ENCODE measurements around the gene MIOS.
A peak's percentile ranks its signal among the peaks of the same experiment; 100 is the strongest.

Gene MIOS

GRCh38 chr7:7618410-7618809, 51.7 kb downstream of the MIOS start:
- H3K4me1 ChIP-seq (ENCODE audit: control insufficient read depth, insufficient read depth, low read length), result no peaks in the 10 kb centered on the region
- no peak overlapping the region for H3K9ac ChIP-seq (ENCODE audit: low read length)
- no peak overlapping the region for H3K4me3 ChIP-seq (ENCODE audit: low read depth, low read length)
- no peak overlapping the region for H3K27ac ChIP-seq (ENCODE audit: low read depth, low read length)
- no peaks in the 10 kb centered on the region for H3K9me3 ChIP-seq (ENCODE audit: control insufficient read depth, insufficient read depth, low read depth, low read length)
- H3K36me3 ChIP-seq (ENCODE audit: control insufficient read depth, insufficient read depth, low read length), result no peaks in the 10 kb centered on the region
- no peaks in the 10 kb centered on the region for H3K27me3 ChIP-seq (ENCODE audit: control insufficient read depth, insufficient read depth, low read length)

GRCh38 chr7:7620236-7620635, 53.6 kb downstream of the MIOS start:
- Histone ChIP-seq H3K4me1 (ENCODE audit: control insufficient read depth, insufficient read depth, low read length) (no peaks in the 10 kb centered on the region), H3K9ac (ENCODE audit: low read length) (no peak overlapping the region), H3K9me3 (ENCODE audit: control insufficient read depth, insufficient read depth, low read depth, low read length) (no peaks in the 10 kb centered on the region), H3K27me3 (ENCODE audit: control insufficient read depth, insufficient read depth, low read length) (no peaks in the 10 kb centered on the region), H3K27ac (ENCODE audit: low read depth, low read length) (no peak overlapping the region), H3K4me3 (ENCODE audit: low read depth, low read length) (no peak overlapping the region), H3K36me3 (ENCODE audit: control insufficient read depth, insufficient read depth, low read length) (no peaks in the 10 kb centered on the region)

GRCh38 chr7:7620644-7621210, 54.0 kb downstream of the MIOS start:
- Histone ChIP-seq H3K4me1 (ENCODE audit: control insufficient read depth, insufficient read depth, low read length) (no peaks in the 10 kb centered on the region), H3K36me3 (ENCODE audit: control insufficient read depth, insufficient read depth, low read length) (no peaks in the 10 kb centered on the region), H3K9ac (ENCODE audit: low read length) (no peak overlapping the region), H3K9me3 (ENCODE audit: control insufficient read depth, insufficient read depth, low read depth, low read length) (peaks cover 1% of the 10 kb centered on the region; the same call in 1 of the 2 replicates), H3K27me3 (ENCODE audit: control insufficient read depth, insufficient read depth, low read length) (no peaks in the 10 kb centered on the region), H3K27ac (ENCODE audit: low read depth, low read length) (no peak overlapping the region), H3K4me3 (ENCODE audit: low read depth, low read length) (no peak overlapping the region)

- Histone ChIP-seq H3K4me3 (ENCODE audit: low read depth, low read length) (no peak overlapping the region), H3K36me3 (ENCODE audit: control insufficient read depth, insufficient read depth, low read length) (no peaks in the 10 kb centered on the region; the same call in none of the 2 replicates), H3K9ac (ENCODE audit: low read length) (no peak overlapping the region), H3K9me3 (ENCODE audit: control insufficient read depth, insufficient read depth, low read depth, low read length) (peaks cover 28% of the 10 kb centered on the region), H3K27ac (ENCODE audit: low read depth, low read length) (no peak overlapping the region), H3K27me3 (ENCODE audit: control insufficient read depth, insufficient read depth, low read length) (no peaks in the 10 kb centered on the region), H3K4me1 (ENCODE audit: control insufficient read depth, insufficient read depth, low read length) (no peaks in the 10 kb centered on the region)
Measured at GRCh38 chr7:7628476-7628875, 61.8 kb downstream of the MIOS start.

- Histone ChIP-seq H3K9ac (ENCODE audit: low read length) (no peak overlapping the region), H3K4me3 (ENCODE audit: low read depth, low read length) (no peak overlapping the region), H3K9me3 (ENCODE audit: control insufficient read depth, insufficient read depth, low read depth, low read length) (peaks cover 27% of the 10 kb centered on the region), H3K27me3 (ENCODE audit: control insufficient read depth, insufficient read depth, low read length) (no peaks in the 10 kb centered on the region), H3K4me1 (ENCODE audit: control insufficient read depth, insufficient read depth, low read length) (no peaks in the 10 kb centered on the region), H3K36me3 (ENCODE audit: control insufficient read depth, insufficient read depth, low read length) (peaks cover 6% of the 10 kb centered on the region), H3K27ac (ENCODE audit: low read depth, low read length) (no peak overlapping the region)
Measured at GRCh38 chr7:7630626-7631329, 64.1 kb downstream of the MIOS start.

DNA sequence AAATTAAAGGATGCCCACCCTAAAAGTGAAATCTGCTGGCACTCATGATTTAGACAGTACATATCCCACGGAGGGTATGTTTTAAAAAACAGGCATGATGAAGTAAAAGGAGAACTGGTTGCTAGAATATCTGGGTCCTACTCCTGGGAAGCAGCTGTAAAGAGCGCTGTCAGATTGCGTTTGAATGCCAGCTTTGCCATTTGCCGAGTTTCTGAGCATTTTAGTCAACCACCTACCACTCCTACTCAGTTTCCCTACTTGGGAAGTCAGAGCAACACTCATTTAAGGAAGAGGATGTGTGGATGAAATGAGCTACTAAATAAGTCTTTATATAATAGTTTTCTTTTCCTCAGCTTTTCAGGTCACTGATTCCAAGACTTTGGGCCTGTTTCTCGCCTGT, 72.7 kb downstream of the MIOS start:
- H3K9me3 ChIP-seq (ENCODE audit: control insufficient read depth, insufficient read depth, low read depth, low read length), result no peaks in the 10 kb centered on the region
- H3K27me3 ChIP-seq (ENCODE audit: control insufficient read depth, insufficient read depth, low read length), result no peaks in the 10 kb centered on the region
- peak overlapping the region; percentile 85 for H3K4me3 ChIP-seq (ENCODE audit: low read depth, low read length)
- H3K36me3 ChIP-seq (ENCODE audit: control insufficient read depth, insufficient read depth, low read length), result peaks cover 22% of the 10 kb centered on the region
- peak overlapping the region; percentile 75; the same call in 1 of the 2 replicates for H3K27ac ChIP-seq (ENCODE audit: low read depth, low read length)
- peak overlapping the region; percentile 97 for H3K9ac ChIP-seq (ENCODE audit: low read length)
- H3K4me1 ChIP-seq (ENCODE audit: control insufficient read depth, insufficient read depth, low read length), result peaks cover 10% of the 10 kb centered on the region; the same call in 1 of the 2 replicates

DNA sequence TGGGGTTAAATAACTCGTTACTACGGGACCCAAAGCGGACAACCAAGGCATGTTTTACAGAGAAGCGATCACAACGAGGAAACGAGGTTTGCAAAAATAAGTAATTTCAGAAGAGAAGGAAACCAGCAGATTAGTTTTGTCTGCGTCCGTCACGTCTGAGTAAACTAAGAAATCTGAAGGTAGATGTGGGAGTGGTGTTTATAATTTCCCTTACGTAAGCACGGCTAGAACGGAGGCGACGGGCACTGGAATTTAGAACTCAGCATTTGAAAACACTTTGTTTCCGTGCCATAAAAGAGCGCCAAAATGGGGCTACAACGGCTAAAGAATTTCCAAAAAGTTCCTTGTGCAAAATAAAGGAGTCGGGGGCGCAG, 73.2 kb downstream of the MIOS start:
- Histone ChIP-seq H3K9ac (ENCODE audit: low read length) (peak overlapping the region; percentile 97), H3K27ac (ENCODE audit: low read depth, low read length) (peak overlapping the region; percentile 75), H3K4me1 (ENCODE audit: control insufficient read depth, insufficient read depth, low read length) (peaks cover 10% of the 10 kb centered on the region; the same call in 1 of the 2 replicates), H3K4me3 (ENCODE audit: low read depth, low read length) (peak overlapping the region; percentile 85), H3K36me3 (ENCODE audit: control insufficient read depth, insufficient read depth, low read length) (peaks cover 22% of the 10 kb centered on the region), H3K27me3 (ENCODE audit: control insufficient read depth, insufficient read depth, low read length) (no peaks in the 10 kb centered on the region), H3K9me3 (ENCODE audit: control insufficient read depth, insufficient read depth, low read depth, low read length) (no peaks in the 10 kb centered on the region)

GRCh38 chr7:7640221-7641128, 73.8 kb downstream of the MIOS start, which contains the start of gene UMAD1:
Gene UMAD1, plus strand, starts transcription at chr7:7640752. Its CDS starts 32,620 bp downstream, at chr7:7673372.
- H3K4me1 ChIP-seq (ENCODE audit: control insufficient read depth, insufficient read depth, low read length), result peaks cover 10% of the 10 kb centered on the region; the same call in 1 of the 2 replicates
- H3K27ac ChIP-seq (ENCODE audit: low read depth, low read length), result peak within 1 kb of the TSS; percentile 75
- no peaks in the 10 kb centered on the region for H3K9me3 ChIP-seq (ENCODE audit: control insufficient read depth, insufficient read depth, low read depth, low read length)
- H3K36me3 ChIP-seq (ENCODE audit: control insufficient read depth, insufficient read depth, low read length), result peaks cover 19% of the 10 kb centered on the region
- no peaks in the 10 kb centered on the region for H3K27me3 ChIP-seq (ENCODE audit: control insufficient read depth, insufficient read depth, low read length)
- H3K4me3 ChIP-seq (ENCODE audit: low read depth, low read length), result peak within 1 kb of the TSS; percentile 85
- peak within 1 kb of the TSS; percentile 97 for H3K9ac ChIP-seq (ENCODE audit: low read length)

GRCh38 chr7:7641129-7641663, 74.5 kb downstream of the MIOS start:
- no peaks in the 10 kb centered on the region for H3K9me3 ChIP-seq (ENCODE audit: control insufficient read depth, insufficient read depth, low read depth, low read length)
- H3K4me1 ChIP-seq (ENCODE audit: control insufficient read depth, insufficient read depth, low read length), result peaks cover 10% of the 10 kb centered on the region; the same call in 1 of the 2 replicates
- no peaks in the 10 kb centered on the region for H3K27me3 ChIP-seq (ENCODE audit: control insufficient read depth, insufficient read depth, low read length)
- peak overlapping the region; percentile 85 for H3K9ac ChIP-seq (ENCODE audit: low read length)
- H3K36me3 ChIP-seq (ENCODE audit: control insufficient read depth, insufficient read depth, low read length), result peaks cover 14% of the 10 kb centered on the region
- no peak overlapping the region for H3K27ac ChIP-seq (ENCODE audit: low read depth, low read length)
- H3K4me3 ChIP-seq (ENCODE audit: low read depth, low read length), result peak overlapping the region; percentile 85

- Histone ChIP-seq H3K27me3 (ENCODE audit: control insufficient read depth, insufficient read depth, low read length) (no peaks in the 10 kb centered on the region), H3K4me1 (ENCODE audit: control insufficient read depth, insufficient read depth, low read length) (peaks cover 10% of the 10 kb centered on the region; the same call in 1 of the 2 replicates), H3K27ac (ENCODE audit: low read depth, low read length) (no peak overlapping the region), H3K36me3 (ENCODE audit: control insufficient read depth, insufficient read depth, low read length) (peaks cover 9% of the 10 kb centered on the region), H3K4me3 (ENCODE audit: low read depth, low read length) (peak overlapping the region; percentile 85), H3K9ac (ENCODE audit: low read length) (no peak overlapping the region), H3K9me3 (ENCODE audit: control insufficient read depth, insufficient read depth, low read depth, low read length) (no peaks in the 10 kb centered on the region)
Measured at GRCh38 chr7:7642081-7642480, 75.4 kb downstream of the MIOS start.

Data from HUES6 (cell line).